Muscle of leg (tissue), 11 donors: Measurements from ENCODE around the gene KAT6B. TPM values are rescaled to one million over a fixed set of nuclear protein-coding genes. Genes with fewer than 3 reads are reported as not detected.

Experiments
- DNase-seq: peaks from one replicate; pipeline ENCODE4 v3.0.0; 2013
- H3K27ac ChIP-seq: one replicate; pipeline ENCODE4 v1.5.1; 2013; ENCODE audit warnings: mild to moderate bottlenecking, low read length, control low read depth
- H3K27me3 ChIP-seq: one replicate; pipeline ENCODE4 v1.6.1; 2013; ENCODE audit warnings: low read length; ENCODE audit not compliant: control insufficient read depth, insufficient read depth
- H3K36me3 ChIP-seq: one replicate; pipeline ENCODE4 v1.6.1; 2013; ENCODE audit warnings: low read length; ENCODE audit not compliant: control insufficient read depth, insufficient read depth
- H3K4me1 ChIP-seq: one replicate; pipeline ENCODE4 v1.6.1; 2013; ENCODE audit warnings: low read length; ENCODE audit not compliant: control insufficient read depth, insufficient read depth
- H3K4me3 ChIP-seq: one replicate; pipeline ENCODE4 v1.5.1; 2013; ENCODE audit warnings: low read length, control low read depth
- H3K9me3 ChIP-seq: replicated peaks from 2 replicates; pipeline ENCODE4 v1.6.1; 2013; ENCODE audit warnings: low read depth, low read length; ENCODE audit not compliant: control insufficient read depth
- WGBS: methylation state at CpG from one replicate; pipeline ENCODE4 v1.1.5; 2013; ENCODE audit warnings: missing lambda C conversion rate; ENCODE audit not compliant: insufficient coverage; 5-methylcytosine and 5-hydroxymethylcytosine counted together
- polyA plus RNA-seq, 8 donors: library from polyadenylated mRNA; unstranded; fragments of 120-200 nt; gene quantifications; one replicate each; pipeline versions ENCODE4 v1.2.1 to v1.2.3, GENCODE V29; 2013; ENCODE audit warnings: inconsistent platforms in 1 of 8, low replicate concordance in 1 of 8; ENCODE audit not compliant: insufficient read length in 8 of 8, insufficient read depth in 1 of 8
- total RNA-seq: library from RNA; stranded (reverse); fragments of 120-200 nt; gene quantifications from one replicate; pipeline ENCODE4 v1.2.4, GENCODE V29; 2013

The KAT6B gene
- total and polyA plus RNA-seq, 9 donors = 13.5 to 23.1 (median 17.9) TPM

- no peaks in the 10 kb centered on the region for H3K27me3 ChIP-seq
- no peaks in the 10 kb centered on the region for H3K9me3 ChIP-seq
- WGBS = no CpG with 5 or more reads among the region's 1 CpG
- peaks cover 24% of the 10 kb centered on the region for H3K4me1 ChIP-seq
- no peak overlapping the region for H3K4me3 ChIP-seq
- DNase-seq = peak; percentile 23
- H3K36me3 ChIP-seq = no peaks in the 10 kb centered on the region
- H3K27ac ChIP-seq = no peak overlapping the region
Measured at GRCh38 chr10:74925291-74925690, 98.9 kb downstream of the KAT6B start.

GRCh38 chr10:74925708-74926107 is 99.3 kb downstream of the KAT6B start:
- 0% methylated on average over 1 of the region's 4 CpGs for WGBS
- DNase-seq = no peak
- H3K36me3 ChIP-seq = no peaks in the 10 kb centered on the region
- no peak overlapping the region for H3K27ac ChIP-seq
- peaks cover 24% of the 10 kb centered on the region for H3K4me1 ChIP-seq
- no peaks in the 10 kb centered on the region for H3K27me3 ChIP-seq
- H3K9me3 ChIP-seq = no peaks in the 10 kb centered on the region
- H3K4me3 ChIP-seq = no peak overlapping the region

GRCh38 chr10:74926791-74927585 is 100.6 kb downstream of the KAT6B start:
- H3K27me3 ChIP-seq = no peaks in the 10 kb centered on the region
- no peak for DNase-seq
- peaks cover 23% of the 10 kb centered on the region for H3K4me1 ChIP-seq
- no peaks in the 10 kb centered on the region for H3K36me3 ChIP-seq
- H3K4me3 ChIP-seq = no peak overlapping the region
- H3K9me3 ChIP-seq = no peaks in the 10 kb centered on the region
- no peak overlapping the region for H3K27ac ChIP-seq
- WGBS = 92% methylated on average over 2 of the region's 4 CpGs

DNA sequence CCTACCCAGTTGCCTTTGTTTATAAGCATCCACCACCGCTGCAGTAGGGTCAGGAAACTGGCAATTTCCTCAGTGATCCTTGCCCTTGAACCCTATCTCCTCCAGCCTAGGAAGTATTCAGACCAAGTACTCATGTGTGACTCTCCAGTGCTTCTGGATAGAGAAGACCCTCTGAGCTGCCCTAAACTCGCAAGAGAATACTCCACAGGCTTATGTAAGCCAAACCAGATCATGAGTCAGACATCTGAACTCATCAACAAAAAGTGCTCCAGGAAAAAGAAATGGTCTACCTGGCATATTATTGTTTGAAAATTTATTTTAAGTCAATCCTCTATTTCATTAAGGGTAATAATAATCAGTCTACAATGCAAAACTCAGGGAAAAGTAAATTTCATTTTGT is 101.3 kb downstream of the KAT6B start:
- Histone ChIP-seq H3K4me3 (no peak overlapping the region), H3K36me3 (no peaks in the 10 kb centered on the region), H3K27me3 (no peaks in the 10 kb centered on the region), H3K27ac (no peak overlapping the region), H3K9me3 (no peaks in the 10 kb centered on the region), H3K4me1 (peaks cover 27% of the 10 kb centered on the region)
- WGBS = no CpG with 5 or more reads among the region's 2 CpGs
- DNase-seq = no peak

DNA sequence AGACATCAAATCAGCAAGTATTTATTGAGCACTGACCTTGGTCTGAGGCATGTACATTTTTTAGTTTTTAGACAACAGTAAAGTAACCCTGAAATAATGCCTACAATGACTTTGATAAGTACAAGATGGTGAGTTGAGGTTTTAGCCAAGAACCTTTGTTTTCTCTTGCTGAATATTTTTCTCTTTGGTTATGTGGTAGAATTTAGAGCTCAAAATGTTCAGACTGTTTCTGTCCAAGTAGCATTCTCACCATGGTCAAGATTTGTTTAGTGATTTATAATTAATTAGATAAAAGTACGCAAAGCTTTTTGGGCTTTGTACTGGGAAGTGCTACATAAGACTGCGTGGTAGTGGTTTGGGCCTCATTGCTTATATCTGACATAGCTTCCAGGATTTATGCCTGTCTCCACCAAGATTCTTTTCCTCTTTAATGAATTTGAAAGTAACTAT is 102.4 kb downstream of the KAT6B start:
- no peaks in the 10 kb centered on the region for H3K9me3 ChIP-seq
- no peak for DNase-seq
- H3K4me3 ChIP-seq = no peak overlapping the region
- no peak overlapping the region for H3K27ac ChIP-seq
- H3K27me3 ChIP-seq = no peaks in the 10 kb centered on the region
- H3K36me3 ChIP-seq = no peaks in the 10 kb centered on the region
- no CpG with 5 or more reads among the region's 2 CpGs for WGBS
- H3K4me1 ChIP-seq = peaks cover 25% of the 10 kb centered on the region

DNA sequence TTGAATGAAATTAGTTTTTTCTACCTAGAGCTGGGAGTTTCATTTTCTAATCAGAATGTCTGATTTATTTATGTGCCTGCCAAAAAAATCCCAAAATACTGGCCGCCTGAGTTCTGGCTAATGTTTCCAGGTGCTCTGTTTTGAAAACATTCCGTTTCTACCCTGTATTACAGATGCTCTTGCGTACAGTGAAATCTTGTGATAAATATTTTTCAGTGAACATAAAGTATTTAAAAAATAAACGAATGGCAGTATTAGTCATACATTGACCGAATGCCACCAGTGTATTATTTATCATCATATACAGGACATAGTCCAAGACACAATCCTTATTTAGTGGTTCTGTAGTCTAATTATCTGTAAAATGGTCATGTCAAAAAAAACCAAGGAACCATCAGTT is 102.8 kb downstream of the KAT6B start:
- peaks cover 21% of the 10 kb centered on the region for H3K4me1 ChIP-seq
- DNase-seq = peak; percentile 22
- no peak overlapping the region for H3K4me3 ChIP-seq
- no peak overlapping the region for H3K27ac ChIP-seq
- no peaks in the 10 kb centered on the region for H3K27me3 ChIP-seq
- WGBS = no CpG with 5 or more reads among the region's 5 CpGs
- no peaks in the 10 kb centered on the region for H3K9me3 ChIP-seq
- no peaks in the 10 kb centered on the region for H3K36me3 ChIP-seq

GRCh38 chr10:74930965-74931364 is 104.6 kb downstream of the KAT6B start:
- H3K9me3 ChIP-seq = no peaks in the 10 kb centered on the region
- DNase-seq = no peak
- H3K36me3 ChIP-seq = no peaks in the 10 kb centered on the region
- peaks cover 16% of the 10 kb centered on the region for H3K4me1 ChIP-seq
- no peak overlapping the region for H3K4me3 ChIP-seq
- WGBS = 60% methylated on average over 2 of the region's 3 CpGs
- no peak overlapping the region for H3K27ac ChIP-seq
- H3K27me3 ChIP-seq = no peaks in the 10 kb centered on the region

- Histone ChIP-seq H3K27ac (no peak overlapping the region), H3K36me3 (no peaks in the 10 kb centered on the region), H3K9me3 (no peaks in the 10 kb centered on the region), H3K27me3 (no peaks in the 10 kb centered on the region), H3K4me3 (no peak overlapping the region), H3K4me1 (peaks cover 10% of the 10 kb centered on the region)
- peak; percentile 72 for DNase-seq
- WGBS = 50% methylated on average over 1 of the region's 3 CpGs
Measured at GRCh38 chr10:74932648-74933047, 106.2 kb downstream of the KAT6B start.

DNA sequence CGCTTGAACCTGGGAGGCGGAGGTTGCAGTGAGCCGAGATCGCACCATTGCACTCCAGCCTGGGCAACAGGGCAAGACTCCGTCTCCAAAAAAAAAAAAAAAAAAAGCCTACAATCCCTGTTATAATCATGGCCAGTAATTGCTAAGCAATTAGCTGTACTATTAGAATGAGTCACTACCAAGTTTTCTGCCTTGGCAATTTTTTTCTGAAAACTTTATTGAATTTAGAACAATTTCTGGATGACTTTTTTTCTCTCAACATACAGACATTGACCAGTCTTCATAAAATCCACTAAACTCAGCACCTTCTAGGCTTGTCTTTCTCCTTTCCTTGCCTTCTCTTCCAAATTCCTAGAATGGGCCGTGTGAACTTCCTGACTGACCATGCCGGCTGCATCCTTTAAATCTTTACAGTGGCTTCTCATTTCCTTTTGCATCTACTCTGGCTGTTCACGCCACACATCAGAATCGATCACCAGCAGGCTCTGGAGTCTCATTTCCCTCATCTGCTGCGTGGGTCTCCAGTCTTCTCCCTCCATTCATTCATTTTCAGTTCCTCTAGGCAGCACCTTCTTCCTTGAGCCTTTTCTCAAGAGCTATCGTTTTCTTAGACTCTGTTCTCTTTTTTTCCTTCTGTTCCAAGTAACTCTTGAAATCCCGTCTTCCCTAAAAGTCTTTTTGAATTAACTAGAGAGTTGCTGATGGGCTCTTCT is 107.9 kb downstream of the KAT6B start:
- H3K9me3 ChIP-seq = no peaks in the 10 kb centered on the region
- DNase-seq = no peak
- no peak overlapping the region for H3K4me3 ChIP-seq
- H3K27ac ChIP-seq = no peak overlapping the region
- no peaks in the 10 kb centered on the region for H3K27me3 ChIP-seq
- no peaks in the 10 kb centered on the region for H3K36me3 ChIP-seq
- H3K4me1 ChIP-seq = peaks cover 8% of the 10 kb centered on the region
- 52% methylated on average over 5 of the region's 12 CpGs for WGBS

DNA sequence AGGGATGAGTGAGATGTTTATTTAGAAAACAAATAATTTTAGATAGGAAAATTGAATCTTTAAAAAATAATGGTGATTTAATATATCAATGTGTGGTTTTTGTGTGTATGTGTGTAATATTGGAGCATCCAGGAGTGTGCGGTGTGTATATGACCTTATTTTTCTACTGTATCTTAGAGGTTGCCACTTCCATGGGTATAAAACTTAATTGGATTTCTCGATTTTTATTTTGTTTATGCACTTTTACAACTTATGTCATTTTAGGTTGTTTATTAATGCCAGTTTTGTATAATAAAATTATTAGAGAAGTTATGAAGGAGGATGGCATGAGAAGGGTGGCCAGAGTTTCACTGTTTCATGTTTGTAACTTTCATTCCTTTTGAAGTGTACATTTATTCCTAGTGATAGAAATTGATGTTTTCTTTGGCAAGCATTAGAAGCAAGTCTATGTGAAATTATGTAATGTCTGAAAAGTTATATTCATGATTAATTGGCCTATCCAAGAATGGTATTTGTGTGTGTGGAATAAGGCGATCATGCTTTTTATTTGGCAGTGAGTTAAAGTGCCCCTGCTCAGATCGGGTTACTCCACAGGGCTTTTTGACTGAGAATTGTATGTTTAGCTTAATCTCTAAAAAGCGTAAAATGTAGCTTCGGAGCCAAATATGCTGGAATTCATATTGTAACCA is 110.3 kb downstream of the KAT6B start:
- H3K4me1 ChIP-seq = peaks cover 6% of the 10 kb centered on the region
- H3K27ac ChIP-seq = no peak overlapping the region
- no peaks in the 10 kb centered on the region for H3K36me3 ChIP-seq
- H3K9me3 ChIP-seq = no peaks in the 10 kb centered on the region
- DNase-seq = peak; percentile 81
- 0% methylated on average over 2 of the region's 6 CpGs for WGBS
- no peaks in the 10 kb centered on the region for H3K27me3 ChIP-seq
- H3K4me3 ChIP-seq = no peak overlapping the region
